ENCODE measurements around the gene MAS1L. TPM values are rescaled to one million over a fixed set of nuclear protein-coding genes. Genes with fewer than 3 reads are reported as not detected.

MAS1L gene
- total RNA-seq, 1 donor from 2014 or later, result not detected

Other genes with a start within 250 kb of the MAS1L start
- not detected in 2 replicates for gene OR14J1, start 186.3 kb downstream of the MAS1L start, total RNA-seq
- not detected in 2 replicates for gene OR5V1, start 119.1 kb downstream of the MAS1L start, total RNA-seq
- not detected in 2 replicates for gene OR12D3, start 112.7 kb downstream of the MAS1L start, total RNA-seq
- gene OR12D2, start 92.3 kb downstream of the MAS1L start, total RNA-seq, result not detected in 2 replicates
- gene OR12D1, start 73.0 kb downstream of the MAS1L start, total RNA-seq, result not detected in 2 replicates
- gene OR10C1, start 48.6 kb downstream of the MAS1L start, total RNA-seq, result not detected in 2 replicates
- not detected in 2 replicates for gene OR11A1, start 30.9 kb downstream of the MAS1L start, total RNA-seq
- not detected in 2 replicates for gene OR2H1, start 30.8 kb downstream of the MAS1L start, total RNA-seq
- not detected in 2 replicates for gene UBD, start 71.8 kb upstream of the MAS1L start, total RNA-seq
- not detected in 2 replicates for gene OR2H2, start 97.2 kb upstream of the MAS1L start, total RNA-seq
- gene GABBR1, start 145.2 kb upstream of the MAS1L start, total RNA-seq, result 5.7 and 7.8 TPM in 2 replicates
- gene MOG, start 169.1 kb upstream of the MAS1L start, total RNA-seq, result not detected in 2 replicates
- not detected in 2 replicates for gene ZFP57, start 193.2 kb upstream of the MAS1L start, total RNA-seq
- 6.8 TPM in 2 replicates for gene HLA-F, start 235.5 kb upstream of the MAS1L start, total RNA-seq

All from myocyte (in vitro differentiated cells).